A673 (cell line): Measurements from ENCODE around the gene ERO1B. TPM values are rescaled to one million over a fixed set of nuclear protein-coding genes. Genes with fewer than 3 reads are reported as not detected.

Source experiments
- BruUV-seq: library from RNA; stranded (reverse); fragments of 400-500 nt; replicated peaks from 2 replicates; lab custom pipeline; 2021; lab: Mats Ljungman, UMichigan
- CTCF ChIA-PET: fragments of 300-600 bp; sonication (Branson Sonifier 250); formaldehyde crosslinking; loops from one replicate; lab custom pipeline; 2022; ENCODE audit warnings: antibody characterized with exemption; lab: Charles Lee
- POLR2A ChIA-PET: fragments of 300-600 bp; sonication (Branson Sonifier 250); formaldehyde crosslinking; loops from one replicate; lab custom pipeline; 2022; ENCODE audit warnings: antibody characterized with exemption; ENCODE audit not compliant: low non-redundant PET; lab: Charles Lee
- DNase-seq: peaks from one replicate; pipeline ENCODE4 v3.0.0-alpha.2; 2015; ENCODE audit warnings: low spot score
- H3K27ac ChIP-seq: fragments of 200-600 bp; sonication (generic); 2 replicates; pipeline ENCODE4 v1.5.1; 2016; ENCODE audit warnings: mixed run types, low read depth, mild to moderate bottlenecking, mixed read lengths, antibody characterized with exemption, low read length; ENCODE audit not compliant: poor library complexity, severe bottlenecking
- H3K27me3 ChIP-seq: fragments of 200-600 bp; sonication (generic); replicated peaks from 2 replicates; pipeline ENCODE4 v1.6.1; 2017; ENCODE audit warnings: mixed run types, low read depth, mild to moderate bottlenecking, mixed read lengths, antibody characterized with exemption, low read length; ENCODE audit not compliant: insufficient read depth, poor library complexity
- H3K36me3 ChIP-seq: fragments of 200-600 bp; sonication (generic); 2 replicates; pipeline ENCODE4 v1.6.1; 2016; ENCODE audit warnings: mixed run types, mild to moderate bottlenecking, mixed read lengths, antibody characterized with exemption, low read length; ENCODE audit not compliant: insufficient read depth, poor library complexity, severe bottlenecking
- H3K4me1 ChIP-seq: fragments of 200-600 bp; sonication (generic); 2 replicates; pipeline ENCODE4 v1.6.1; 2017; ENCODE audit warnings: mixed run types, mild to moderate bottlenecking, mixed read lengths, antibody characterized with exemption, low read length; ENCODE audit not compliant: insufficient read depth, poor library complexity, severe bottlenecking
- H3K4me3 ChIP-seq: fragments of 200-600 bp; sonication (generic); 2 replicates; pipeline ENCODE4 v1.5.1; 2016; ENCODE audit warnings: low read depth, mixed run types, mild to moderate bottlenecking, mixed read lengths, low read length; ENCODE audit not compliant: poor library complexity, severe bottlenecking
- H3K9me3 ChIP-seq: fragments of 200-600 bp; sonication (generic); 2 replicates; pipeline ENCODE4 v1.6.1; 2016; ENCODE audit warnings: mixed run types, low read depth, mild to moderate bottlenecking, mixed read lengths, antibody characterized with exemption, low read length; ENCODE audit not compliant: poor library complexity, severe bottlenecking
- CTCF ChIP-seq: fragments of 300-800, 200-600 bp; sonication (generic); conservative IDR thresholded peaks from 2 replicates; pipeline ENCODE4 v1.5.1; 2017; ENCODE audit warnings: low read depth, mild to moderate bottlenecking, antibody characterized with exemption, low read length, moderate library complexity, mixed read lengths
- EZH2 ChIP-seq: fragments of 200-600 bp; sonication (generic); IDR thresholded peaks from 2 replicates; pipeline ENCODE4 v1.6.1; 2017; ENCODE audit warnings: borderline replicate concordance, low read depth, mild to moderate bottlenecking, mixed read lengths, antibody characterized with exemption, low read length; ENCODE audit not compliant: poor library complexity, severe bottlenecking
- intact Hi-C: fragments of 100-400 bp; cut with micrococcal nuclease; formaldehyde crosslinking; loops from one replicate; pipeline ENCODE4 v1.10.0; 2022; ENCODE audit not compliant: unreplicated experiment
- total RNA-seq: library from RNA; stranded (reverse); gene quantifications from 2 replicates; pipeline ENCODE4 v1.2.3, GENCODE V29; 2021

ERO1B gene
- total RNA-seq, 1 experiment from 2014 or later: 3.4 TPM

DNA sequence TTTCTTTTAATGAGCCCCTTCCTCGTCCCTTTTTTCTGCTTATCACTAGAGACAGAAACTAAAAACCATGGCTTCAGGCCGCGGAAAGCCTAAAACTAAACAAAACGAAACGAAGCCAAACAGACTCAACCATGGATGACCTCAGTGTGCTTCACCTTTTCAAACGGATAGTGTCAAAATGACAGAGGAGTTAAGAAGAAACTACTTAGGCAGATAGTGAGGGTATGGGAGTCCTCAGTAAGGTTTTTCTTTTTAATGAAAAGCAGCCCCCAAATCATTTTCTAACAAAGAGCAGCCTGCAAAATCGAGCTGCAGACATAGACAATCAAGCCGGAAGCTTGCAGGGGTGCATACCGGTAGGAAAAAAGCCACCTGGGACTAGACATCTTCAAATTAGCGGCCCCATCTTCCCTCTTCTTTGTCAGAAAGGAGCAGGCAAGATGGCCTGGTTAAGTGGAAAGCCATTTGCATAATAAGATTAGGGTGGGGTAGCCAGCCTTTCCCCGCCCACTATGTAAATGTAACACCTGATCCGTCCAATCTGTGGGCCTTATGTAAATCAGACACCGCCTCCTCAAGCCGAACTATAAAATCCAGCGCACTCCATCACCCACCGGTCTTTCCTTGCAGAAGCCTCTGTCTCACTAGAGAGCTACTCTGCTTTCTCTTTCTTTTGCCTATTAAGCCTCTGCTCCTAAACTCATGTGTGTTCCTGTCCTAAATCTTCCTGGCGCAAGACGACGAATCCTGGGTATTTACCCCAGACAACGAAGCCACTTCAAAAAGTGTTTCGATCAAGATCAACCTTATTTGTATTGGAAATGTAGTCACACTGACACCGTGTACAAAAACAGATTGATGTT is 6.2 kb upstream of the ERO1B start:
- Histone ChIP-seq H3K27ac (no peak overlapping the region), H3K27me3 (no peaks in the 10 kb centered on the region), H3K36me3 (no peaks in the 10 kb centered on the region), H3K4me3 (peak overlapping the region; percentile 17), H3K9me3 (no peaks in the 10 kb centered on the region), H3K4me1 (no peaks in the 10 kb centered on the region)
- POLR2A ChIA-PET: interaction anchor here (0.5 kb wide), 1 partner anchor 52 kb away, joined by 3 read pairs; no protein-coding TSS in a partner anchor
- BruUV-seq: no TSS peak
- TF ChIP-seq CTCF: no peak
- no peak for TF ChIP-seq EZH2
- peak; percentile 90 for DNase-seq
- CTCF ChIA-PET: interaction anchor here (0.6 kb wide), 1 partner anchor 189 kb away, joined by 7 read pairs; no protein-coding TSS in a partner anchor
- intact Hi-C loops: no loop called here

DNA sequence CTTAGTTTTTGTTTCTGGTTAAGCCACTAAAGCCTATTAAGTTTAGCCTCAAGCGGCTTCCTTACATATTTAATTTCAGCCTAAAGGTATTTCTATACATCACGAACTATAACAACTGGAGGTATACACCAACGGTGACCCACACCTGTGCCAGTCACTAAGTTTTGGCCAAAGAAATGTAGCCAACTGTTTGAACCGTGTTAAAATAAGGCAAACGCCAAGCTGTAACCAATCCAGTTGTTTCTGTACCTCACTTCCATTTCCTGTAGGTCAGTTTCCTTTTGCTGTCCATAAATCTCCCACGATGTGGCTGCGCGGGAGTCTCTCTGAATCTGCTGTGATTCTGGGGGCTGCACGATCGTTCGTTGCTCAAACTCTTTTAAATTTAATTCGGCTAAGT is 5.6 kb upstream of the ERO1B start:
- Histone ChIP-seq H3K27me3 (no peaks in the 10 kb centered on the region), H3K9me3 (no peaks in the 10 kb centered on the region), H3K27ac (no peak overlapping the region), H3K4me3 (no peak overlapping the region), H3K4me1 (no peaks in the 10 kb centered on the region), H3K36me3 (no peaks in the 10 kb centered on the region)
- no peak for TF ChIP-seq CTCF
- no peak for TF ChIP-seq EZH2
- ChIA-PET POLR2A (no interaction called here), CTCF (no interaction called here)
- DNase-seq: no peak
- BruUV-seq: no TSS peak
- intact Hi-C loops: no loop called here

GRCh38 chr1:236284291-236284721 is 2.5 kb upstream of the ERO1B start:
- Histone ChIP-seq H3K4me1 (no peaks in the 10 kb centered on the region), H3K27me3 (no peaks in the 10 kb centered on the region), H3K36me3 (no peaks in the 10 kb centered on the region), H3K27ac (no peak overlapping the region), H3K4me3 (no peak overlapping the region), H3K9me3 (no peaks in the 10 kb centered on the region)
- POLR2A ChIA-PET: no interaction called here
- no TSS peak for BruUV-seq
- CTCF ChIA-PET: no interaction called here
- DNase-seq: no peak
- intact Hi-C loops: no loop called here
- no peak for TF ChIP-seq CTCF
